ENCODE results near the gene YAF2.

GRCh38 chr12:42192258-42192657 lies 45.8 kb downstream of the YAF2 start:
- no peak for TF ChIP-seq CTCF (conservative IDR thresholded peaks at IDR 0.05)
- TF ChIP-seq ZFX (IDR thresholded peaks at IDR 0.05): no peak
